Astrocyte (in vitro differentiated cells and primary cell): Measurements from ENCODE around the gene PHF21B. TPM values are rescaled to one million over a fixed set of nuclear protein-coding genes. Genes with fewer than 3 reads are reported as not detected.

Experiments
- DNase-seq: peaks from one replicate; pipeline ENCODE4 v3.0.0-alpha.2; 2010; ENCODE audit warnings: low read depth
- FAIRE-seq: peaks from 2 replicates; lab custom pipeline; 2011; peaks lifted over from hg19 to GRCh38; lab: Jason Lieb, UNC
- H2AFZ ChIP-seq: 2 replicates; pipeline ENCODE4 v1.6.0; 2012; ENCODE audit warnings: low read depth, low read length, inconsistent platforms
- H3K27ac ChIP-seq: 2 replicates; pipeline ENCODE4 v1.5.1; 2011; ENCODE audit warnings: low read depth, low read length, inconsistent platforms
- H3K27me3 ChIP-seq: 2 replicates; pipeline ENCODE4 v1.6.0; 2011; ENCODE audit warnings: low read length, inconsistent platforms; ENCODE audit not compliant: insufficient read depth
- H3K36me3 ChIP-seq: 2 replicates; pipeline ENCODE4 v1.5.1; 2011; ENCODE audit warnings: low read length, inconsistent platforms; ENCODE audit not compliant: insufficient read depth
- H3K4me1 ChIP-seq: 2 replicates; pipeline ENCODE4 v1.5.1; 2011; ENCODE audit warnings: low read length, inconsistent platforms; ENCODE audit not compliant: insufficient read depth
- H3K4me2 ChIP-seq: 2 replicates; pipeline ENCODE4 v1.6.0; 2012; ENCODE audit warnings: low read length, inconsistent platforms
- H3K4me3 ChIP-seq: 2 replicates; pipeline ENCODE4 v1.5.1; 2011; ENCODE audit warnings: low read depth, mild to moderate bottlenecking, low read length, inconsistent platforms; ENCODE audit not compliant: insufficient read depth
- H3K79me2 ChIP-seq: 2 replicates; pipeline ENCODE4 v1.6.0; 2012; ENCODE audit warnings: mild to moderate bottlenecking, low read length, inconsistent platforms; ENCODE audit not compliant: insufficient read depth
- H3K9ac ChIP-seq: 2 replicates; pipeline ENCODE4 v1.6.0; 2012; ENCODE audit warnings: mild to moderate bottlenecking, low read length, inconsistent platforms
- H3K9me3 ChIP-seq: 2 replicates; pipeline ENCODE4 v1.5.1; 2012; ENCODE audit warnings: low read depth, mild to moderate bottlenecking, low read length, inconsistent platforms; ENCODE audit not compliant: insufficient read depth
- H4K20me1 ChIP-seq: 2 replicates; pipeline ENCODE4 v1.6.0; 2012; ENCODE audit warnings: low read length, inconsistent platforms; ENCODE audit not compliant: insufficient read depth
- H3K27ac Mint-ChIP-seq: one replicate; pipeline ENCODE4 v1.8.0; 2021; ENCODE audit warnings: mild to moderate bottlenecking, mixed read lengths; ENCODE audit not compliant: unreplicated experiment
- H3K27me3 Mint-ChIP-seq: one replicate; pipeline ENCODE4 v1.8.0; 2021; ENCODE audit warnings: low read depth, mixed read lengths; ENCODE audit not compliant: unreplicated experiment
- H3K36me3 Mint-ChIP-seq: one replicate; pipeline ENCODE4 v1.8.0; 2021; ENCODE audit warnings: low read depth, mixed read lengths; ENCODE audit not compliant: unreplicated experiment
- H3K4me1 Mint-ChIP-seq: one replicate; pipeline ENCODE4 v1.8.0; 2021; ENCODE audit warnings: low read depth, mixed read lengths; ENCODE audit not compliant: unreplicated experiment
- H3K4me3 Mint-ChIP-seq: one replicate; pipeline ENCODE4 v1.8.0; 2021; ENCODE audit warnings: mild to moderate bottlenecking, moderate library complexity, mixed read lengths; ENCODE audit not compliant: unreplicated experiment
- H3K9me3 Mint-ChIP-seq: one replicate; pipeline ENCODE4 v1.8.0; 2021; ENCODE audit warnings: mild to moderate bottlenecking, mixed read lengths; ENCODE audit not compliant: unreplicated experiment
- EZH2 ChIP-seq: IDR thresholded peaks from 2 replicates; pipeline ENCODE4 v1.6.1; 2012; ENCODE audit warnings: mild to moderate bottlenecking, low read length, inconsistent platforms; ENCODE audit not compliant: insufficient read depth
- total RNA-seq: library from RNA; stranded (reverse); gene quantifications from 2 replicates; pipeline ENCODE4 v1.2.1, GENCODE V29; 2021
- TF ChIP-seq, protein P1 (sequence below): IDR thresholded peaks from 2 replicates; pipeline ENCODE4 v1.5.1; 2011; ENCODE audit warnings: low read depth, mild to moderate bottlenecking, inconsistent platforms, low read length, moderate library complexity; ENCODE audit not compliant: insufficient read depth

Gene PHF21B
- total RNA-seq, 1 donor from 2014 or later, result 6.3 TPM

DNA sequence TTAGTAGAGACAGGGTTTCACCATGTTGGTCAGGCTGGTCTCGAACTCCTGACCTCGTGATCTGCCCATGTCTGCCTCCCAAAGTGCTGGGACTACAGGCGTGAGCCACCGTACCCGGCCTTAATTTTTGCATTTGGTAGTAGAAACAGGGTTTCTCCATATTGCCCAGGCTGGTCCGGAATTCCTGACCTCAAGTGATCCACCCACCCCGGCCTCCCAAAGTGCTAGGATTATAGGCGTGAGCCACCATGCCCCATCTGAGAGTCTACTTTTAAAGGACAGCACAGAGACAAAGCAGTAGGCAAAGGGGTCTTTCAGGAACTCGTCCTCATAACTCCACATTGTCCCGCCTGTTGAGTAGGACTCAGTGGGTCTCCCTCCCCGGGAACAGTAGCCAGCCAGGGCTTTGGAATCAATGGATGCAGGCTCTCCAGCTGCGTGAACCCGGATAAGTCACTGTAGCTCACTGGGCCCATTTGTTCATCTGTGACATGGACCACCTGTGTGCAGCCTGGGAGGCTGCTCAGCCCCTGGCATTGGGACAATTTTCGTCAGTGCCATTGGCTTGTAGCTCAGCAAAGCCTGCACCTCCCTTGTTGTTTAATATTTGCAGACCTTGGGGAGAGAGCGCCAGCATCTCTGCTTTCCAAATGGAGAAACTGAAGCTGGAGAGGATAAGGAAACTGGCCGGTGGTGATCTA, 171.3 kb downstream of the PHF21B start:
- Mint-ChIP-seq H3K4me1 (no peaks in the 10 kb centered on the region), H3K9me3 (no peaks in the 10 kb centered on the region), H3K36me3 (no peaks in the 10 kb centered on the region), H3K27me3 (peaks cover 15% of the 10 kb centered on the region), H3K27ac (no peak overlapping the region), H3K4me3 (no peak overlapping the region)
- FAIRE-seq (no peak), DNase-seq (no peak)
- Histone ChIP-seq H3K27ac (no peak overlapping the region), H4K20me1 (no peaks in the 10 kb centered on the region), H3K4me1 (no peaks in the 10 kb centered on the region), H3K27me3 (peaks cover 7% of the 10 kb centered on the region), H3K9ac (no peak overlapping the region), H3K36me3 (no peaks in the 10 kb centered on the region), H3K9me3 (peaks cover 6% of the 10 kb centered on the region), H3K4me3 (no peak overlapping the region), H2AFZ (no peak overlapping the region), H3K79me2 (no peaks in the 10 kb centered on the region), H3K4me2 (no peak overlapping the region)
- TF ChIP-seq, protein P1, sequence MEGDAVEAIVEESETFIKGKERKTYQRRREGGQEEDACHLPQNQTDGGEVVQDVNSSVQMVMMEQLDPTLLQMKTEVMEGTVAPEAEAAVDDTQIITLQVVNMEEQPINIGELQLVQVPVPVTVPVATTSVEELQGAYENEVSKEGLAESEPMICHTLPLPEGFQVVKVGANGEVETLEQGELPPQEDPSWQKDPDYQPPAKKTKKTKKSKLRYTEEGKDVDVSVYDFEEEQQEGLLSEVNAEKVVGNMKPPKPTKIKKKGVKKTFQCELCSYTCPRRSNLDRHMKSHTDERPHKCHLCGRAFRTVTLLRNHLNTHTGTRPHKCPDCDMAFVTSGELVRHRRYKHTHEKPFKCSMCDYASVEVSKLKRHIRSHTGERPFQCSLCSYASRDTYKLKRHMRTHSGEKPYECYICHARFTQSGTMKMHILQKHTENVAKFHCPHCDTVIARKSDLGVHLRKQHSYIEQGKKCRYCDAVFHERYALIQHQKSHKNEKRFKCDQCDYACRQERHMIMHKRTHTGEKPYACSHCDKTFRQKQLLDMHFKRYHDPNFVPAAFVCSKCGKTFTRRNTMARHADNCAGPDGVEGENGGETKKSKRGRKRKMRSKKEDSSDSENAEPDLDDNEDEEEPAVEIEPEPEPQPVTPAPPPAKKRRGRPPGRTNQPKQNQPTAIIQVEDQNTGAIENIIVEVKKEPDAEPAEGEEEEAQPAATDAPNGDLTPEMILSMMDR, result no peak

DNA sequence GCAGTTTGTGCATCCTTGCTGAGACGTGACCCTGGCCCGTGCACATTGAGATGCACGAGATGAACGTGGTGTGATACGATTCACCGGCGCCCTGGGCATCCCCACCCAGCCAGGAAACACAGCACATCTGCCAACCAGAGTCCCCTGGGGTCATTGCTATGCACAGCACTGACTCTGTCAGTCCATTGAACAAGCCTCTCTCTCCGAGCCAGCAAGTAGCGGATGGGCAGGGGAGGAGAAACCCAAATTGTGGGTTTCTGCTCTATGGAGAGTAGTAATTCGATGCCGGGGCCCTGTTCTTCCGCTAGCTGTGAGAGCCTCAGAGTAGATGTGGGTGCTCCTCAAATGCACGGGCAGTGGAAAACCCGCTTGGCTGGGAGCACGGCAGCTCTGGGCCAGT, 172.3 kb downstream of the PHF21B start:
- Histone ChIP-seq H3K4me2 (no peak overlapping the region), H3K36me3 (no peaks in the 10 kb centered on the region), H3K27me3 (peaks cover 10% of the 10 kb centered on the region), H3K9ac (no peak overlapping the region), H3K9me3 (peaks cover 6% of the 10 kb centered on the region), H3K4me1 (no peaks in the 10 kb centered on the region), H3K27ac (no peak overlapping the region), H3K4me3 (no peak overlapping the region), H2AFZ (no peak overlapping the region), H4K20me1 (no peaks in the 10 kb centered on the region), H3K79me2 (no peaks in the 10 kb centered on the region)
- Mint-ChIP-seq H3K27me3 (peaks cover 12% of the 10 kb centered on the region), H3K4me3 (no peak overlapping the region), H3K9me3 (no peaks in the 10 kb centered on the region), H3K36me3 (no peaks in the 10 kb centered on the region), H3K4me1 (no peaks in the 10 kb centered on the region), H3K27ac (no peak overlapping the region)
- FAIRE-seq (no peak), DNase-seq (no peak)
- no peak for TF ChIP-seq EZH2
- TF ChIP-seq, protein P1, result no peak

DNA sequence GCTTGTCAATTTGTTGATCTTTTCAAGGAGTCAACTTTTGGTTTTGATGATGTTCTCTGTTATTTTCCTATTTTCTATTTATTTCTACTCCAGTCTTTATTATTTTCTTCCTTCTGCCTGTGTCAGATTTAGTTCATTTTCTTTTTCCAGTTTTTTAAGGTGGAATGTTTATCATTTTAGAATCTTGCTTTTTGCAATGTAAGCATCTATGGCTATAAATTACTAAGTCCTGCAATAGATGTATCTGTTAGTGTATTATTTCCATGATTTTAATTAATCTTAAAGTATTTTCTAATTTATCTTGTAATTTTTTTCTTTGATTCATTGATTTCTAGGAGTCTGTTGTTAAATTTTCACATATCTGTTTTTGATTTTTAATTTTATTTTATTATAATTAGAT, 175.7 kb downstream of the PHF21B start:
- no peak overlapping the region for H3K4me2 ChIP-seq
- no peaks in the 10 kb centered on the region for H3K36me3 Mint-ChIP-seq
- FAIRE-seq, result no peak
- H3K9me3 ChIP-seq, result peaks cover 6% of the 10 kb centered on the region
- H3K4me3 ChIP-seq, result no peak overlapping the region
- H3K79me2 ChIP-seq, result no peaks in the 10 kb centered on the region
- H2AFZ ChIP-seq, result no peak overlapping the region
- no peak for DNase-seq
- TF ChIP-seq, protein P1, result no peak
- no peak for TF ChIP-seq EZH2
- H3K4me1 ChIP-seq, result no peaks in the 10 kb centered on the region
- H3K4me1 Mint-ChIP-seq, result no peaks in the 10 kb centered on the region
- H3K9me3 Mint-ChIP-seq, result no peaks in the 10 kb centered on the region
- H3K27me3 ChIP-seq, result peaks cover 7% of the 10 kb centered on the region
- no peak overlapping the region for H3K27ac Mint-ChIP-seq
- H4K20me1 ChIP-seq, result no peaks in the 10 kb centered on the region
- no peak overlapping the region for H3K27ac ChIP-seq
- no peaks in the 10 kb centered on the region for H3K36me3 ChIP-seq
- H3K27me3 Mint-ChIP-seq, result no peaks in the 10 kb centered on the region
- H3K4me3 Mint-ChIP-seq, result no peak overlapping the region
- no peak overlapping the region for H3K9ac ChIP-seq
